AG08395 (cell line): ENCODE measurements around the gene IMMP2L.

ENCODE experiments used
- DNase-seq: peaks from one replicate; pipeline ENCODE4 v3.0.0; 2012; ENCODE audit warnings: mixed read lengths, low spot score

IMMP2L gene

GRCh38 chr7:111558991-111559390 lies 3.3 kb downstream of the IMMP2L start:
- no peak for DNase-seq

GRCh38 chr7:111556977-111557376 lies 5.3 kb downstream of the IMMP2L start:
- no peak for DNase-seq

- no peak for DNase-seq
Measured at GRCh38 chr7:111554086-111554485, 8.2 kb downstream of the IMMP2L start.

GRCh38 chr7:111541067-111541466 lies 21.2 kb downstream of the IMMP2L start:
- DNase-seq, result no peak

GRCh38 chr7:111540199-111540815 lies 22.0 kb downstream of the IMMP2L start:
- no peak for DNase-seq

GRCh38 chr7:111537134-111537533 lies 25.2 kb downstream of the IMMP2L start:
- no peak for DNase-seq

GRCh38 chr7:111535142-111535870 lies 27.0 kb downstream of the IMMP2L start:
- no peak for DNase-seq

GRCh38 chr7:111532625-111533024 lies 29.7 kb downstream of the IMMP2L start:
- DNase-seq, result no peak

- no peak for DNase-seq
Measured at GRCh38 chr7:111531993-111532392, 30.3 kb downstream of the IMMP2L start.

GRCh38 chr7:111530356-111530668 lies 32.0 kb downstream of the IMMP2L start:
- DNase-seq, result no peak

GRCh38 chr7:111529507-111530355 lies 32.6 kb downstream of the IMMP2L start:
- DNase-seq, result no peak

GRCh38 chr7:111528331-111528730 lies 34.0 kb downstream of the IMMP2L start:
- DNase-seq, result no peak

GRCh38 chr7:111527545-111527944 lies 34.7 kb downstream of the IMMP2L start:
- DNase-seq, result no peak

- no peak for DNase-seq
Measured at GRCh38 chr7:111525100-111525499, 37.2 kb downstream of the IMMP2L start.

GRCh38 chr7:111521660-111522059 lies 40.6 kb downstream of the IMMP2L start:
- DNase-seq, result no peak

- DNase-seq, result no peak
Measured at GRCh38 chr7:111518264-111518663, 44.0 kb downstream of the IMMP2L start.

GRCh38 chr7:111517549-111517951 lies 44.7 kb downstream of the IMMP2L start:
- no peak for DNase-seq

- DNase-seq, result no peak
Measured at GRCh38 chr7:111516612-111517011, 45.7 kb downstream of the IMMP2L start.

GRCh38 chr7:111513566-111513965 lies 48.7 kb downstream of the IMMP2L start:
- DNase-seq, result no peak

GRCh38 chr7:111511845-111512244 lies 50.4 kb downstream of the IMMP2L start:
- no peak for DNase-seq

- no peak for DNase-seq
Measured at GRCh38 chr7:111510584-111511378, 51.5 kb downstream of the IMMP2L start.

GRCh38 chr7:111510062-111510461 lies 52.2 kb downstream of the IMMP2L start:
- no peak for DNase-seq
